Measurements from ENCODE around the gene EIF4B.

DNA sequence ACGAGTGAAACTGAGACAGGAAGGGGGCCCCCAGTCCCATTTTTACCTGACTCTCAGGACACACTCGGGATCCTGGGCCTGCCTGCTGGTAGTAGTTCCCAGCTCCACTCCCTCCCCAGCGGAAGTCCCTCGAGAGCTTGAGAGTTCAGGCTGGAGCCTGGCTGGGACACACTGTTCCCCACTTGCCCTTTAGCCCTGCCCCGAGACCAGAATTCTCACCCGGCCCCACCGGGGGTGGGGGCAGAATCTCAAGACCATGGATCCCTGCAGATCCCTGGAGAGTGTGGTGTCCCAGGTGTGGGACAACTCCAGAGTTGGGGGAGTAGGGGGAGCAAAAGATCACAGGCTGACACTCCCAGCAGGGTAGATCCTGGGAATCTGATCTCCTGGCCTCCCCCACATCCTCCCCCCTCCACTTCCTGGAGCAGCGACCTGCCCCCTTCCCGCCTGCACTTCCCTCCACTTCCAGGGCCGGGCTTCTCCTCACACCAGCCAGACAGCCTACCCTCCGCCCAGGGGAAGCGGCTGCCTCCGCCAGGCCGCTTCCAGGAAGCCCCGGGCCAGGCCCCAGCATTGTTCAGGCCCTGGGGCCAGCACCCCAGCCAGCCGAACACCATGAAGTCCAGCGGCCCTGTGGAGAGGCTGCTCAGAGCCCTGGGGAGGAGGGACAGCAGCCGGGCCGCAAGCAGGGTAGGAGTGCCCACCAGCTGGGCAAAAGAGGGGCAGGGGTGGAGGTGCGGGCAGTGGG lies 43.5 kb downstream of the EIF4B start, which contains the start of gene TNS2:
- TF ChIP-seq CTCF (IDR thresholded peaks at IDR 0.05) (no peak), POLR2A (IDR thresholded peaks at IDR 0.05) (peak in 1 of 2 donors; percentile 86), POLR2AphosphoS5 (IDR thresholded peaks at IDR 0.05) (peak in 2 of 3 donors; percentile 12 to 66)

All from suprapubic skin (tissue), 4 donors.